Measurements from ENCODE around the gene LIPT1.
A peak's percentile ranks its signal among the peaks of the same experiment; 100 is the strongest.
"Not testable (repeated sequence)": the region's sequence is repeated elsewhere in the genome, so short reads cannot be mapped to it uniquely, and the experiment has no call there.

Gene LIPT1

DNA sequence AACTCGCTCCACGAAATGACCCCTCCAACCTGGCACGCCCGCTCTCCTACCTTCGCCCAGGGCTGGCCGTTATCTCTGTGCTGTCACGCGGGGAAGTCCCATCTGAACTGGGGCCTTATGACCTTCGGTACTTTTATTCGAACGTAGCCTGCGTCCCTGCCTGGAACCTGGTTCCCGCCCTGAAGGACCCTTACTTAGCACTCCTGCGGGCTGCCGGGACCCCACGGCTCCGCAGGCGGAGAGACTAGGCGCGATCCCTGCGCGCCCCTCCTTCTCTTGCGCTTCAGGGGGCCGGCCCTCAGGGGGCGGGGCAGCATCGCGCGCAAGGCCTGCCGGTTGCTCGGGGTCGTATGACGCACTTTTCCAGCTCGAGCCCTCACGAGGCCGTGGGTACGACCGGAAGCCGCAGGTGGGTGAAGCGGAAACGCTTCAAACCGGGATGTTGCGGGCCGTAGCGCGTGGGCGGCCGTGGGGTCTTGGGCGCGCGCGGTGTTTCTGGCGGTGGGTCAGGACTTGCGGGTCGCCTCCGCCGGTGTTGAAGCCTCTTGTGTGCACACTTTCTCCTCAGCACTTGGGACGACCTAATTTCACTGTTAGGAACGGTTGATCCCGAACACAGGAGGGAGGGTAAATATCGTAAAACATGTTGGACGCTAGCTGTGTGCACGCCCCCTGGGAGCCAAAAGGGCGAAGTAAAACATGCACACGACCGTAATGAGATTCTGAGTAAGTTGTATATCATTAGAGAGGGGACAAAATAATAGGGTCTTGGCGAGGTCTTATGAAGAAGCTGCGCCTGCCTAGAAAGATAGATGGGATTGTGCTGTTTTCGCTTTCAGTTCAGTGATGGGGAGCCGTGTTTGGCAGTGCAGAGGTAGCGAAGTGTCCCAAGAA is at the start of gene LIPT1, which contains the start of gene TSGA10:
TSS of gene LIPT1 (plus strand) at position 325 of the 894 bp plus-strand sequence. CDS start 6,991 bp downstream, outside the sequence.
TSS of gene TSGA10 (minus strand) at position 300 of the 894 bp plus-strand sequence. CDS start 45,503 bp downstream, outside the sequence.
- DNase-seq = peak; percentile 89 to 95
- H3K27ac Mint-ChIP-seq = peak within 1 kb of the TSS; percentile 96 to 100
- no peak within 1 kb of the TSS for H3K4me3 Mint-ChIP-seq
- H3K4me1 Mint-ChIP-seq = peaks cover 30% of the 10 kb centered on the region
- no peaks in the 10 kb centered on the region for H3K9me3 Mint-ChIP-seq
- peak; percentile 98 for ATAC-seq
- H3K27me3 Mint-ChIP-seq = no peaks in the 10 kb centered on the region

GRCh38 chr2:99106913-99107312 is 47.9 kb upstream of the LIPT1 start:
- DNase-seq (no peak), ATAC-seq (no peak)
- H3K9me3 Mint-ChIP-seq = no peaks in the 10 kb centered on the region
- no peaks in the 10 kb centered on the region for H3K4me1 Mint-ChIP-seq
- no peaks in the 10 kb centered on the region for H3K27me3 Mint-ChIP-seq
- H3K4me3 Mint-ChIP-seq = no peak overlapping the region
- no peak overlapping the region for H3K27ac Mint-ChIP-seq

DNA sequence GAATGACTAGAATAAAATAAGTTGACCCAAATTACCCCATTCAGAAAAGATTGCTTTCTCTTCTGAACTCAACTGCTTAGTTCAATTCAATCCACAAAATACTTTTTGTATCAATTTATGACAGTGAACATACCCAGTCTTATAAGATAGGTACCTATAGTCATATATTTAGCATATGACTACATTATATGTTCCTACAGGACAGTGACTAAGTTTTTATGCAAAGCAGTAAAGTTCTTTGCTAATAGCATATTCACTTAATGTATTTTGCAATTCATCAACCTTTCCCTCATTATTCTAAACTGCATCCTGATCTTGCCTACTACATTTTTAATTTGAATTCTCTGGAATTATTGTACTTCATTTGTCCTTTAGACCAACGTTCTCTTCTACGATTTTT is 43.5 kb upstream of the LIPT1 start:
- no peak overlapping the region for H3K4me3 Mint-ChIP-seq
- DNase-seq (no peak), ATAC-seq (no peak)
- H3K27me3 Mint-ChIP-seq = no peaks in the 10 kb centered on the region
- no peak overlapping the region for H3K27ac Mint-ChIP-seq
- no peaks in the 10 kb centered on the region for H3K4me1 Mint-ChIP-seq
- no peaks in the 10 kb centered on the region for H3K9me3 Mint-ChIP-seq

- DNase-seq = no peak
- H3K4me1 Mint-ChIP-seq = no peaks in the 10 kb centered on the region
- ATAC-seq = no peak
These were observed 42.8 kb upstream of the LIPT1 start for GRCh38 chr2:99111945-99112344.

GRCh38 chr2:99112617-99113016 is 42.1 kb upstream of the LIPT1 start:
- DNase-seq (no peak), ATAC-seq (no peak)
- Mint-ChIP-seq H3K4me3 (no peak overlapping the region), H3K9me3 (no peaks in the 10 kb centered on the region), H3K27me3 (no peaks in the 10 kb centered on the region), H3K4me1 (no peaks in the 10 kb centered on the region), H3K27ac (no peak overlapping the region)

More at GRCh38 chr2:99111945-99112344, 42.8 kb upstream of the LIPT1 start:
- Mint-ChIP-seq H3K4me3 (no peak overlapping the region), H3K9me3 (no peaks in the 10 kb centered on the region), H3K27ac (no peak overlapping the region), H3K27me3 (no peaks in the 10 kb centered on the region)

DNA sequence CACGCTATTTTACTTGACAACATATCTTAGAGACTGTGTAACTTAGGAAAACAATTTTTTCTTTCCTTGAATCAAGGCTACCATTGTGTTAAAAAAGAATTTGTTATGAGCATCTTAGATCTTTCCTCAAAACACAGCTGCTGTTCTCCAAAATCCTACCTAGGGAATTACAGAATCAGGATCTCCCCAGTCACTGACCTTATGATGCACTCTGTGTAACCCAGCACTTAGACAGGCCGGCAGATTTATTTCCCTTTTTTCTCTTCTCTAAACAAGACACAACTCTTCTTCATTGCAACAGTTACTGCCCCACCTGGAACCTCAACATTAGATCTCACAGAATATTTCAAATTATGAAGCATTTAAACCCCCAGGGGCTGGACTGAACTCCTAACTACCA is 26.8 kb upstream of the LIPT1 start:
- ATAC-seq (no peak), DNase-seq (no peak)
- no peaks in the 10 kb centered on the region for H3K27me3 Mint-ChIP-seq
- peaks cover 52 to 71% of the 10 kb centered on the region in 2 donors for H3K9me3 Mint-ChIP-seq
- no peak overlapping the region for H3K27ac Mint-ChIP-seq
- H3K4me1 Mint-ChIP-seq = no peaks in the 10 kb centered on the region
- H3K4me3 Mint-ChIP-seq = no peak overlapping the region

GRCh38 chr2:99135044-99135556 is 19.7 kb upstream of the LIPT1 start:
- not testable (repeated sequence) for H3K4me3 Mint-ChIP-seq, ATAC-seq, H3K27me3 Mint-ChIP-seq, DNase-seq, H3K27ac Mint-ChIP-seq
- Mint-ChIP-seq H3K9me3 (peaks cover 31 to 37% of the 10 kb centered on the region in 2 donors), H3K4me1 (peaks cover 17% of the 10 kb centered on the region)

GRCh38 chr2:99139003-99139402 is 15.8 kb upstream of the LIPT1 start:
- no peaks in the 10 kb centered on the region for H3K27me3 Mint-ChIP-seq
- DNase-seq (no peak), ATAC-seq (no peak)
- H3K27ac Mint-ChIP-seq = no peak overlapping the region
- peaks cover 5 to 9% of the 10 kb centered on the region in 2 donors for H3K9me3 Mint-ChIP-seq
- no peak overlapping the region for H3K4me3 Mint-ChIP-seq
- H3K4me1 Mint-ChIP-seq = peaks cover 29% of the 10 kb centered on the region

DNA sequence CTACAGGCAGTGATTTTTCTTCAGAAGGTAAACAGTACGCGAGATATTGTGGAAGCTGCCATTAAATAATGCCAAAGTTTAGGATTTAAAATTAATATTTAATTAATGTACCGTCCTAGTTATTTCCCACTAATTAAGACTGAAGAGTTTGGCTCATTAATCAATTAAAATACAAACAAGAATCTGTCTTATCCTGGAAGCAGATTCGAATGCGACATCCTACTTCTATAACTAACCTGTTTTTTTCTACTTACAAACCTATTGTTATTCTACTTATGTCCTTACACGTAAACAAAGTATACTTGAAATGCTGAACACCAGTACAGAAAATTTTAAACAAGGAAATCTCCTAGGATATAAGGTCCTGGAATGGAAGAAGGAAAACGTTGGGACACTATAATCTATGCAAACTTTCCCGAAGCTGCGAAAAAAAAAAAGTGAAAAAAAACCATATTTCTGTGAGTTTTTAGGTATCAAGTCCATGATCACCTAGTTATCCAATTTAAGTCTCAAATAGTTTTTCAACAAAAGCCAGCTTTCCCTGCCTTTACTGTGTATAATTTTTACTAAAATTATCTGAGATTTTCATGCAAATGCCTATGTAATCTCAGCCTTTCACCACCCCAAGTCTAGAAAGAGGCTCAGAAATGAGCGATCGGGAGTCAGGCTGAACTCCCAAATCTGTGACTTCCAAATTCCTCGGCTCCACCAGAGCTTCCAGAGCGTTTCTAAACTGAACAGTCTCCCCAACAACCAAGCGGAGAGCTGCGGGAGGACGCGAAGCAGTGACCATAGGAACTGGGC is 14.5 kb upstream of the LIPT1 start:
- DNase-seq = no peak
- Mint-ChIP-seq H3K4me3 (peak overlapping the region; percentile 91 to 98), H3K4me1 (peaks cover 33% of the 10 kb centered on the region), H3K27me3 (no peaks in the 10 kb centered on the region), H3K9me3 (no peaks in the 10 kb centered on the region), H3K27ac (peak overlapping the region; percentile 93 to 98)
- ATAC-seq = no peak

DNA sequence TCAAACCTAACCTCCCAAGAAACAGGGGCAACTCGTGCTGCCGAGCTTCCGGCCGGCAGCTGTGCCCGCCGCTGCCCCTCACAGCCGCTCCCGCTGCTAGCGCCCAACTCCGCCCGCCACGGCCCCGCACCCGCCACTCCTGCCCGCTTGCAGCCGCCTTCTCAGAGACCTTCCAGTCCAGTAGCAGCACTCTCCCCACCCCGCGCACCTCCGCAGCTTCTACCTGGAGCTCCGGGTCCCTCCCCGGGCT is 14.0 kb upstream of the LIPT1 start:
- no peaks in the 10 kb centered on the region for H3K27me3 Mint-ChIP-seq
- peak overlapping the region; percentile 91 to 98 for H3K4me3 Mint-ChIP-seq
- peak overlapping the region; percentile 93 to 98 for H3K27ac Mint-ChIP-seq
- DNase-seq (no peak), ATAC-seq (no peak)
- H3K9me3 Mint-ChIP-seq = no peaks in the 10 kb centered on the region
- H3K4me1 Mint-ChIP-seq = peaks cover 36% of the 10 kb centered on the region

DNA sequence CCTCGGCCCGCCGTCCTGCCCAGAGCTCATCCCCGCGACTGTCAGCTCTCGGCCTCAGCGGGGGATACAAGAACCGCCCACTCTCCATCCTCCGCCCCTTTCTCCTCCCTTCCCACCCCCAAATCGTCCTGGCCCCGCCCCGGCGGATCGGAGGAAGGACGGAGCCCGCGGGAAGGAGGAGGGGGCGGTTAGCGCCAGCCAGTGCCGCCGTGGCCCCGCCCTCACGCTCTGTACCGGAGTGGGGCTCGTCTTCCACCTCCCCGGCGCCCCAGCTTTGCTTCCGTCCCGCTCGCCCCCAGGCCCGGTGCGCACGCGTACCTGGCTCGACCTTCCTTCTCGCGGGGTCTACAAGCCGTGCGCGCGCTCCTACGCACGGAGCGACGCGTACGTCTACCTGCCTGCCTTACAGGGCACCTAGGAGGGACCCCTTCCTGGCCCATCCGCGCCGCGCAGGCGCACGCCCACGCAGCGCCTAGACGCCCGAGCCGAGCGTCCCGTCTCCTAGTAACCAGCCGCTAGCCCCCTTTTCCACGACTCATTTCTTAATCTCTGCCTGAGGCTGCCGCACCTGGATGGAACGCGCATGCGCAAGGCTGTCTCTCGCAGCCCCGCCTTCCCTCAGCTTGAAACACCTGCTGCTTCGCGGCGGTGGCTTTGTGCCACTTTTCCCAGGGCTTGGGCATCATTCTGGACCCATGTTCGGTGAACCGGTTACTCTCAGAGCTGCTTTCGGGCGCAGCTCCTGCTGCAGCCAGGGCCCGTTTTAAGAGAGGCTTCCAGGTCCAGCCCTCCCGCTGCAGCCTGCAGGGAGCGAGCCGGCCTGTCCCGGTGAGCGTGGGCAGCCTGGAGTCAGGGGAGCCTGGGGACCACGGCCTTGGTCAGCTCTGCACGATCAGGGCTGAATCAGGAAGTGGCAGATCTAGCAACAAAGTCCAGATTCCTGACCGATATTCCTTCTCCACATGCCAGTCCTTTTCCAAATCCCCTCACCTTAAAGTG is 13.4 kb upstream of the LIPT1 start, which contains the start of gene C2orf15:
TSS of gene C2orf15 (plus strand) at position 598 of the 999 bp plus-strand sequence. CDS start 8,852 bp downstream, outside the sequence.
- H3K27me3 Mint-ChIP-seq = no peaks in the 10 kb centered on the region
- peak within 1 kb of the TSS; percentile 93 to 98 for H3K27ac Mint-ChIP-seq
- H3K9me3 Mint-ChIP-seq = no peaks in the 10 kb centered on the region
- DNase-seq = peak; percentile 97 to 99
- peaks cover 36% of the 10 kb centered on the region for H3K4me1 Mint-ChIP-seq
- H3K4me3 Mint-ChIP-seq = peak within 1 kb of the TSS; percentile 91 to 98
- ATAC-seq = peak; percentile 93

DNA sequence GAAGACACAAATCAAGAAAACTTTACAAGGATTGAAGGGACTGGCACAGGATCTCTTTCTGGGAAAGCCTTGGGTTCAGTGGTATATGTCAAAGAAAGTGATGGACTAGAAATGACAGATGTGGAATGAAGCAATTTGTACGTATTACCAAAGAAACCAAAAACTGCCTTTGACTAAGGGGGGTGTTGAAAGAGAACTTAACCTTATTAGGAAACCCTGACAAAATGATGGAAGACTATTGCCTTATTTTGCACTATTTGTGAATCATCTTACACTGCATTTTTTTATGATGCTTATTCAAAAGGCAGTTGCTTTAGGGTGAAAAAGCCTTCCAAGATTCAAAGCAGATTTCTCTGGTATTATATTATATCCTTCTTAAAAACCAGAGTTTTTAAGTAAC is 4.1 kb upstream of the LIPT1 start:
- H3K27me3 Mint-ChIP-seq = no peaks in the 10 kb centered on the region
- no peak for DNase-seq
- H3K9me3 Mint-ChIP-seq = no peaks in the 10 kb centered on the region
- no peak for ATAC-seq
- no peak overlapping the region for H3K4me3 Mint-ChIP-seq
- no peak overlapping the region for H3K27ac Mint-ChIP-seq
- peaks cover 9% of the 10 kb centered on the region for H3K4me1 Mint-ChIP-seq

DNA sequence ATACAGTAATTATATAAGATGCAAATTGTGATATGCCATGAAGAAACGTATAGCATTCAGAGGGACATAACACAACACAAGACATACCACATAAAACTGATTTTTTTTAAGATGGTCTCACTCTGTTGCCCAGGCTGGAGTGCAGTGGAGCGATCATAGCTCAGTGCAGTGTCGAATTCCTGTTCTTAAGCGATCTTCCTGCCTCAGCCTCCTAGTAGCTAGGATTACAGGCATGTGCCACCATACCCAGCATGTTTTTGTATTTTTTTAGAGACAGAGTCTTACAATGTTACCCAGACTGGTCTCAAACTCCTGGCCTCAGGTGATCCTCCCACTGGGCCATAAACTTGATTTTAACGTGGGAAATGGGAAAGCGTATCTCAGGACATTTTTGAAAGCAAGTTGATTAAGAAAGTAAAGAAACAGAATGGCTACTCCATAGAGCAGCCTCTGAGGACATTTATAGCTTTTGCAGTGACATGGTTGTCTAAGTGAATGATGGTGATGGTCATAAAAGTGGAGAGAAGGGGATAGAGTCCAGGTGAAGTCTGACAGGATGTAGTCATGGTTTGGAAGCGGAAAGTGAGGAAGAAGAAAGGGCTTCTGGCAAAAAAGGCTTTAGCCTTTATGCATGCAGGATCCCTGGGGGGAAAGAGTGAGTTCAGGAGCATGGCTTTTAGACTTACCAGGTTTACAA is 2.4 kb upstream of the LIPT1 start:
- peaks cover 25% of the 10 kb centered on the region for H3K4me1 Mint-ChIP-seq
- H3K9me3 Mint-ChIP-seq = no peaks in the 10 kb centered on the region

GRCh38 chr2:99153921-99154604 is 704 bp upstream of the LIPT1 start:
- no peaks in the 10 kb centered on the region for H3K9me3 Mint-ChIP-seq

More for the DNA sequence above, 2.4 kb upstream of the LIPT1 start:
- DNase-seq = no peak
- Mint-ChIP-seq H3K27ac (no peak overlapping the region), H3K27me3 (no peaks in the 10 kb centered on the region), H3K4me3 (no peak overlapping the region)
- no peak for ATAC-seq

More at GRCh38 chr2:99153921-99154604, 704 bp upstream of the LIPT1 start:
- no peak for DNase-seq
- no peak for ATAC-seq
- peaks cover 30% of the 10 kb centered on the region for H3K4me1 Mint-ChIP-seq
- no peaks in the 10 kb centered on the region for H3K27me3 Mint-ChIP-seq
- H3K27ac Mint-ChIP-seq = peak overlapping the region; percentile 96 to 100
- H3K4me3 Mint-ChIP-seq = no peak overlapping the region

All from stimulated activated naive CD8-positive, alpha-beta T cell treated with anti-CD3 and anti-CD28 coated beads, Interleukin-15, amount 100 ng/mL, for 72 hours (primary cell).